Activated CD4-positive, alpha-beta memory T cell treated with anti-CD3 and anti-CD28 coated beads, Interleukin-2, amount 10 ng/mL, durations not matched to agents 7 days and 5 days (primary cell): Measurements from ENCODE around the gene CDK19. TPM values are rescaled to one million over a fixed set of nuclear protein-coding genes. Genes with fewer than 3 reads are reported as not detected.

Source experiments
- CTCF ChIA-PET: fragments of 350-600 bp; sonication (Branson Sonifier 250); formaldehyde crosslinking; loops from one replicate; lab custom pipeline; 2021; ENCODE audit warnings: antibody characterized with exemption, inconsistent platforms; lab: Charles Lee
- POLR2A ChIA-PET: fragments of 350-600 bp; sonication (Branson Sonifier 250); formaldehyde crosslinking; loops from one replicate; lab custom pipeline; 2021; ENCODE audit warnings: antibody characterized with exemption; lab: Charles Lee
- DNase-seq: peaks from one replicate; pipeline ENCODE4 v3.0.0-alpha.2; 2020
- H3K27ac Mint-ChIP-seq: one replicate; pipeline ENCODE4 v1.8.0; 2021; ENCODE audit warnings: mild to moderate bottlenecking, mixed read lengths
- H3K27me3 Mint-ChIP-seq: one replicate; pipeline ENCODE4 v1.8.0; 2021; ENCODE audit warnings: mixed read lengths
- H3K36me3 Mint-ChIP-seq: one replicate; pipeline ENCODE4 v1.8.0; 2021; ENCODE audit warnings: low read depth, mixed read lengths
- H3K4me1 Mint-ChIP-seq: one replicate; pipeline ENCODE4 v1.8.0; 2021; ENCODE audit warnings: mixed read lengths
- H3K4me3 Mint-ChIP-seq: one replicate; pipeline ENCODE4 v1.8.0; 2021; ENCODE audit warnings: mild to moderate bottlenecking, mixed read lengths
- H3K9me3 Mint-ChIP-seq: one replicate; pipeline ENCODE4 v1.8.0; 2021; ENCODE audit warnings: mixed read lengths
- total RNA-seq, 2 experiments: library from RNA; stranded (reverse); gene quantifications; one replicate each; pipeline ENCODE4 v1.2.3, GENCODE V29; 2021

The CDK19 gene
- total RNA-seq, 2 experiments from 2014 or later = 30.8 to 33.2 TPM

DNA sequence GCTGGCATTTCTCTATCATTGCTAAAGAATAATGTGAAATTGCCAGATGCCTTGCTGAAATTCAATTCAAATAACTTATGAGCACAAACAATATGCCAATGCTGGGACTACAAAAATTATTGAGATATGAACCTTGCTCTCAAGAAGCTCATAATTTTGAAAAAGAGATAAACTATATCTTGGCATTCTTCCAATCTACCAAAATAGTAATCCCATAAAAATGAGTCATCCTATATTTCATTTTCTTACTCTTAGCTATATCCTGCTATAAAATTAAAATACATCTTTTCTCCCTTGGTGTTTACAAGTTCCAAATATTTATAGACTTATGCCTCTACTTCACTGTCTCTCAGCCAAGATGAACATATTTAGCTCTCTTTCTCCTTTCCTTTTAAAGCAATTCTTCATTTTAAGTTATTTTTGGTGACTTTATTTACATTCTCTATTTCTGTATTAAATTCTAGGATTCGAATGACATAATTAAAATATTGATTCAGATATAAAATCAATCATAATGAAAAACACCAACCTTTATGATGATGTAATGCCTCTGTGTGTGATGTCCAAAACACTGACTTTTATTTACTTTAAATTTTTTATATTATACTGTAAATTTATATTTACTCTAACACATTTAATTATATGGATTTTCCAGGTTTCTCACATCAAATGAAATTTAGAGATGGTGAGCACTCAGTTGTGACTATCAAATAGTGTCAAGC lies 152.6 kb downstream of the CDK19 start:
- no peak for DNase-seq
- Mint-ChIP-seq H3K36me3 (peaks cover 22% of the 10 kb centered on the region), H3K27me3 (no peaks in the 10 kb centered on the region), H3K4me1 (no peaks in the 10 kb centered on the region), H3K9me3 (no peaks in the 10 kb centered on the region), H3K4me3 (no peak overlapping the region), H3K27ac (no peak overlapping the region)
- ChIA-PET POLR2A (interaction anchor here (0.9 kb wide), 1 partner anchor 212 kb away, joined by 3 read pairs; the partner anchor contains the start of gene AMD1), CTCF (no interaction called here)

DNA sequence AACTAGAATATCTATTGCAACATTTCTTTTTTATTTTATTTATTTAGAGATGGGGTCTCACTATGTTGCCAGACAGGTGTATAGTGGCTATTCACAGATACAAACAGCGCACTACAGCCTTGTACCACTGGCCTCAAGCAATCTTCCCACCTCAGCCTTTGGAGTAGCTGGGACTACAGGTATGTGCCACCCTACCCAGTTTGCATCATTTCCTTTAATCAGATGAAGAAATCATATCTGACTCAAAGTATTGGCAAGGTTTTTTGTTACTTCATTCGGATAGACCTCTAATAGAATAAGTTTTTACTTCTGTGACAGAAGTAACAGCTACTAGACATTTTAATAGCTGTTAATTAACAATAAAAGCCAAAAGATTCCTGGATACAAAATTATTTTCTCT lies 153.9 kb downstream of the CDK19 start:
- Mint-ChIP-seq H3K36me3 (peaks cover 20% of the 10 kb centered on the region), H3K4me3 (no peak overlapping the region), H3K9me3 (no peaks in the 10 kb centered on the region), H3K27me3 (no peaks in the 10 kb centered on the region), H3K27ac (no peak overlapping the region), H3K4me1 (no peaks in the 10 kb centered on the region)
- ChIA-PET CTCF (no interaction called here), POLR2A (no interaction called here)
- DNase-seq = no peak

DNA sequence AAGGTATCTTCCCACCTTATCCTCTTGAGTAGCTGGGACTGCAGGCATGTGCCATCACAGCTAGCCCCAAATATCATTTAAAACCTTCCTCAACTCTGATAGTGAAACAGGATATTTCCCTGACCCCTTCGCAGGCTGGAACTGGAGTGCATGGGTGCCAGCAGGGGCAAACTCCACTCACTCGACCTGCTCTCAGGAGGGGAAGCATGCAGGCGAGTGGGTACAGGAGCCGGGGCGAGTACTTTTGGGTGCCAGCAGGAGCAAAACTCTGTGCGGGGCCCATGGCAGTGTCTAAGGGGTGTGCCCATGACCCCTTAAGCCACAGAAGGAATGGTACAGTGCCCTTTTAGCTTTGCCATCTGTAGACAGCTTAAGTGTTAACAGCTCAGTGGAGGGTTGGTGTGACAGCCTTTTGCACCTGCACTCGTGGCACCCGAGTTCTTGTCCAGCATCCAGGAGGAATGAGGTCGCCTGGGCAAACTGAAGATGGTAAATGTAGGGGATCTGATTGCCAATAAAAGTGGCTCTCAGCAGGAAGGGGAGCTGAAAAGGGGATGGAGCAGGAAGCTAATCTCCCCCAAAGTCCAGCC lies 155.1 kb downstream of the CDK19 start:
- ChIA-PET CTCF (no interaction called here), POLR2A (no interaction called here)
- Mint-ChIP-seq H3K4me1 (no peaks in the 10 kb centered on the region), H3K27ac (no peak overlapping the region), H3K4me3 (no peak overlapping the region), H3K9me3 (no peaks in the 10 kb centered on the region), H3K27me3 (no peaks in the 10 kb centered on the region), H3K36me3 (peaks cover 27% of the 10 kb centered on the region)
- no peak for DNase-seq

DNA sequence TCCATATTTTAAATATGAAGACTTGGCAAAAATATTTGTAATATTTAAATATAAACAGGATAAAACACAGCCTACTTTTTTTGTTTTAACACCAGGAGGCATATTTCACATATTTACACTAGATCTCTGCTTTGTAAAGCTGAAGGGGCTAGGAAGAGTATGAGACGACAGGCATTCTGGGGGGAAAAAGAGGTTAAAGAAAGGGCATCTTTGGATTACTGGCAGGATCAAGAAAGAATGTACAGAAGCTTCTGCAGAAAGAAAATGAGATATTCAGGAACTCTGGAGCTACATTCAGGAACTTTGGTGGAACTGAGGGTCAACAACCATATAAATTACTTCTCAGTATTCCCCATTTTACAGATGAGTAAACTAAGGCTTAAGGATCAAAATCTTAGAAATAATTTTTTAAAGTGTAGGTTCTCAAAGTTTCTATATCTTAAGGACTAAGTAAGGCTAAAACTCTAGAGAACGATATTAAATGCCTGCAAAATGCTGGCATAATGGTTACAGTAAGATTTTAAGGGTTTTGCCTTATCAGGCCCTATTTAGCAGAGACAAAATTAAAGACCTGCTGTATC lies 156.5 kb downstream of the CDK19 start:
- ChIA-PET CTCF (interaction anchor here (1.0 kb wide), 1 partner anchor 220 kb away, joined by 3 read pairs; no protein-coding TSS in a partner anchor), POLR2A (interaction anchor here (0.6 kb wide), 1 partner anchor 292 kb away, joined by 3 read pairs; no protein-coding TSS in a partner anchor)
- peaks cover 6% of the 10 kb centered on the region for H3K4me1 Mint-ChIP-seq
- H3K9me3 Mint-ChIP-seq = no peaks in the 10 kb centered on the region
- H3K27me3 Mint-ChIP-seq = no peaks in the 10 kb centered on the region
- no peak overlapping the region for H3K4me3 Mint-ChIP-seq
- no peak overlapping the region for H3K27ac Mint-ChIP-seq
- DNase-seq = no peak
- peaks cover 21% of the 10 kb centered on the region for H3K36me3 Mint-ChIP-seq

DNA sequence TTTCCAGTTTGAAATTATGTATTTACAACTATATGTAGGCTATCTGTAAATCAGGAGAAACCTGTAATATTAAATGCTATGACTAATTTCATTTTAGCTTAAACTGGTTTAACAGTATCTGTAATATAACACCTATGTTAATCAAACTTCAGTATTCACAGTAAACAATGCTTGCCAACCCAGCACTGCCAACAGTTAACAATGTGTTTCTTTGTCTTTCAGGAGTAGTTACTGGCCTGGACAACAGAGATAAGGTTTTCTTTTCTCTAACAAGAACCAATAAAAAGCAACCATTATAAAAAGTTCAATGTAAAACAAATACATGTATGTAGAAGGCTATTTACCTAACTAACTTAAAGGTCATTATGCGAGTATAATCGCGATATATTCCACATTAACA lies 158.8 kb downstream of the CDK19 start:
- DNase-seq = no peak
- H3K4me3 Mint-ChIP-seq = no peak overlapping the region
- H3K9me3 Mint-ChIP-seq = no peaks in the 10 kb centered on the region
- H3K27ac Mint-ChIP-seq = no peak overlapping the region
- H3K4me1 Mint-ChIP-seq = peaks cover 18% of the 10 kb centered on the region
- CTCF ChIA-PET = no interaction called here
- POLR2A ChIA-PET = no interaction called here
- H3K36me3 Mint-ChIP-seq = peaks cover 21% of the 10 kb centered on the region
- H3K27me3 Mint-ChIP-seq = no peaks in the 10 kb centered on the region

DNA sequence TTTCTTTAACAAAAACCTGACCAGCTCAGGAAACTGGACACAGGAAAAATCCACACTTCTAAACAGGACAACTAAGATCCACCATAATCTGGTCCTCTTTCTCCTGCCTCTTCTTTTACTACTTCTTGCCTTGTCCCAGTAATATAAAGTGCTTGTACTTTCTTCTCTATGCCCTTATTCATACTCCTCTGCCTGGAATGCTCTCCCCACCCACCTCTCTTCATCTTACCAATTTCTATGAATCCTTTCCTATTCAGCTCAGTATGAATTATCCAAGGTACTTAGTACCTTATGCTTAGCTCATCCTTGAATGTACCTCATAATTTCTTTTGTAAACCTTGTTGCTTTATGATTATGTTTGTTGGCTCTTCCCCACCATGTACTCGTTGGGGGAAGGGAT lies 159.4 kb downstream of the CDK19 start:
- Mint-ChIP-seq H3K27ac (no peak overlapping the region), H3K4me1 (peaks cover 19% of the 10 kb centered on the region), H3K27me3 (no peaks in the 10 kb centered on the region), H3K36me3 (peaks cover 21% of the 10 kb centered on the region), H3K9me3 (no peaks in the 10 kb centered on the region), H3K4me3 (no peak overlapping the region)
- ChIA-PET POLR2A (no interaction called here), CTCF (interaction anchor here (1.3 kb wide), 1 partner anchor 11 kb away, joined by 3 read pairs; no protein-coding TSS in a partner anchor)
- DNase-seq = no peak

DNA sequence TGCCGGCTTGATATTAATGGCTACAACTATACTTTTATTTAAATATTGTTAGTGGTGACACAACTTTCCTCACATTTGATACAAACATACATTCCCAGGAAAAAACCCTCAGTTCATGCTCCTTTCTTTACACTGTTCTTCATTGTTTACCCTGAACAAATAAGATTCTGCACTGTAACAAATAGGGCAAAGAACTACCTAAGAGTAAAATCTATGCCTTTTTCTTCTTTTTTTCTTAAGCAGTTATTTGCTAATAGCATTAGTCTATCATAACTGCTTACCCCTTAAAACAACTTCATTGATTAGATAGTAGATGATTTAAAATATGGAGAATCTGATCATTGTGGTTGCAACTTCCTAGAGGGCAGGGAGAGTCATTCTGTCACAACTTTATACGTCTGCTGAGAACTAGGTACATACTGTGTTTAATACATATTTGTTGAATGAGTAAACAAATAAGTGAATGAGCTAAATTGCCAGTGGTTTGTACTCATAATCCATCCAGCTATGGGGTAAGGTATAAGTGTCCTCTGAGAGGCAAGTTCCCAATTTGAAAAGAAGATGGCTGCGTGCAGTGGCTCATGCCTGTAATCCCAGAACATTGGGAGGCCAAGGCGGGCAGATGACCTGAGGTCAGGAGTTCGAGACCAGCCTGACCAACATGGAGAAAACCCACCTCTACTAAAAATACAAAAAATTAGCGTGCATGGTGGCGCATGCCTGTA lies 161.0 kb downstream of the CDK19 start:
- POLR2A ChIA-PET = no interaction called here
- CTCF ChIA-PET = interaction anchor here (1.0 kb wide), 2 partner anchors 28 to 76 kb away, joined by 3 to 4 read pairs; no protein-coding TSS in a partner anchor

DNA sequence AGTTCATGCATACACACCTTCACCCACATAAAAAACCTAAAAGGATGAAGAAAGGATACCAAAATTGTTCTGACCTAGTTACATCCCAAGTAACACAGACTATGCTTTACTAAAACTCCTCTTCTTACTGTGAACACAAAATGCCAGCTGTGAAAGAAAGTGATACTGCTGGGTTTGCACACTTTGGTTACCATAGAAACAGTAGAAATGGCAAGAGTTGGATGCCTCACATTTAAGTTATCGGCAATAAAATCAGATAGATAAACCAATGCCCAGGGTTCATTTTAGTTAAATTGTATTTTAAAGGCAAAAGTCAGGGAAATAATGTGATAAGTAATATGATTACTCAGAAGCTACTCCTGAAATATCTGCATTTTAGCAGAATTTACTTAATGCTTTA lies 161.9 kb downstream of the CDK19 start:
- Mint-ChIP-seq H3K9me3 (no peaks in the 10 kb centered on the region), H3K4me3 (no peak overlapping the region), H3K4me1 (peaks cover 22% of the 10 kb centered on the region), H3K27ac (no peak overlapping the region), H3K27me3 (no peaks in the 10 kb centered on the region), H3K36me3 (peaks cover 18% of the 10 kb centered on the region)
- DNase-seq = no peak
- POLR2A ChIA-PET = no interaction called here
- CTCF ChIA-PET = no interaction called here

More for the DNA sequence above, 161.0 kb downstream of the CDK19 start:
- no peak for DNase-seq
- Mint-ChIP-seq H3K27ac (no peak overlapping the region), H3K27me3 (no peaks in the 10 kb centered on the region), H3K4me3 (no peak overlapping the region), H3K4me1 (peaks cover 20% of the 10 kb centered on the region), H3K36me3 (peaks cover 16% of the 10 kb centered on the region), H3K9me3 (no peaks in the 10 kb centered on the region)

DNA sequence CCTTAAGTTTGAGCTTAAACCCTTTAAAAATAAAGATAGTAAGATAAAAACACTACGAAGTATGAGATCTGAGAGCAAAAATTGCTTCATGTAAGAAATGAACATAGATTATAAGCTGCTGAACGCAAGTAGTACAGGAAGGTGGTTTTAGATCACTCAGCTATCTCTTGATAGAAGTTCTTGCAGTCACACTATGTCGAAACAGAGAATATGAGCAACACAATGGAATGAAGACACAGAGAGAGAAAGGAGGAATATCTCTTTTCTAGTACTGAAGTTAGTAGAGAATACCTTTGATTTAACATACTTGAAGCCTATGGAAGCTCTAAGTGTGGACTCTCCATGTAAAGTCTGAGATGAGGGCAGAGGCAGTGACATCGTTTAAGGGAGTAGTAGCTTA lies 162.7 kb downstream of the CDK19 start:
- POLR2A ChIA-PET = interaction anchor here (1.0 kb wide), 1 partner anchor 163 kb away, joined by 3 read pairs; the partner anchor contains the start of gene CDK19
- H3K4me1 Mint-ChIP-seq = peaks cover 28% of the 10 kb centered on the region

DNA sequence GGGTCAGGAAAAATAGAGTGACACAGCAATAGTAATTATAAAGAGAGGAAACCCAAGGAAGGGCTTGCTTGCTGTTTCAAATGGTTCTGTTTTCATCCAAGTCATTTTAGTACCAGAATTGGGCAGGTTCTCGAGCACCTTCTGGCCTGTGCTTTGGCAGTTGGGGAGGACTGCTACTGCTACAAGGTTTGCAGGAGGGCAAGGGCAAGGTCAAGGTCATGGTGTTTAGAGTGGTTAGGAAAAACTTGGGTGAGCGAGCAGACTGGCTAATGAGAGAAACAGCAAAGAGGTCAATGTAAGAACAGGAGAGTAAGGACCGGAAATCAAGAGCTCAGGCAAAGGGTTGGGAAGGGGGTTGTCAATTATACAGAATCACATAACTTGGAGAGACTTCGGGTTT lies 164.5 kb downstream of the CDK19 start:
- no peaks in the 10 kb centered on the region for H3K27me3 Mint-ChIP-seq
- peaks cover 3% of the 10 kb centered on the region for H3K9me3 Mint-ChIP-seq
- peaks cover 23% of the 10 kb centered on the region for H3K36me3 Mint-ChIP-seq

More for the DNA sequence above, 162.7 kb downstream of the CDK19 start:
- CTCF ChIA-PET = interaction anchor here (0.7 kb wide), 1 partner anchor 30 kb away, joined by 3 read pairs; no protein-coding TSS in a partner anchor
- no peaks in the 10 kb centered on the region for H3K27me3 Mint-ChIP-seq
- H3K27ac Mint-ChIP-seq = no peak overlapping the region
- no peaks in the 10 kb centered on the region for H3K9me3 Mint-ChIP-seq
- H3K4me3 Mint-ChIP-seq = no peak overlapping the region
- H3K36me3 Mint-ChIP-seq = peaks cover 18% of the 10 kb centered on the region
- DNase-seq = no peak

DNA sequence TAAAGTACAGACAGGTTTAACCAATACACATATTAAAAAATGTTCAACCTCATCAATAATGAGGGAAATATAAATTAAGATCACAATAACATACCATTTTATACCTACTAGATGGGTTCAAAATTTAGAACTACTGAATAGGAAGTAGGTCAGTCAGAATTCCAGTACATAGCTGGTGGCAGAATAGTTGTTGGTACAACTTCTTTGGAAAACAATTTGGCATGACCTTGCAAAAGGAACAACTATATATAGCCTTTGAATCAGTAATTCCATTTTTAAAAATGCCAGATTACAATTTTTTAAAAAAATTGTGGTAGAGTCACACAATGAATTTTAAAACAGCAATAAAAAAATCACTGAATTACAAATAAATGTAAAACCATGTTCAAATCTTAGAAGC lies 165.6 kb downstream of the CDK19 start:
- Mint-ChIP-seq H3K4me3 (no peak overlapping the region), H3K36me3 (peaks cover 28% of the 10 kb centered on the region), H3K27me3 (no peaks in the 10 kb centered on the region), H3K27ac (no peak overlapping the region), H3K9me3 (peaks cover 3% of the 10 kb centered on the region), H3K4me1 (peaks cover 37% of the 10 kb centered on the region)
- ChIA-PET CTCF (no interaction called here), POLR2A (no interaction called here)
- no peak for DNase-seq

More for the DNA sequence above, 164.5 kb downstream of the CDK19 start:
- H3K4me3 Mint-ChIP-seq = no peak overlapping the region
- DNase-seq = no peak
- peaks cover 37% of the 10 kb centered on the region for H3K4me1 Mint-ChIP-seq
- CTCF ChIA-PET = no interaction called here
- POLR2A ChIA-PET = no interaction called here
- H3K27ac Mint-ChIP-seq = no peak overlapping the region

DNA sequence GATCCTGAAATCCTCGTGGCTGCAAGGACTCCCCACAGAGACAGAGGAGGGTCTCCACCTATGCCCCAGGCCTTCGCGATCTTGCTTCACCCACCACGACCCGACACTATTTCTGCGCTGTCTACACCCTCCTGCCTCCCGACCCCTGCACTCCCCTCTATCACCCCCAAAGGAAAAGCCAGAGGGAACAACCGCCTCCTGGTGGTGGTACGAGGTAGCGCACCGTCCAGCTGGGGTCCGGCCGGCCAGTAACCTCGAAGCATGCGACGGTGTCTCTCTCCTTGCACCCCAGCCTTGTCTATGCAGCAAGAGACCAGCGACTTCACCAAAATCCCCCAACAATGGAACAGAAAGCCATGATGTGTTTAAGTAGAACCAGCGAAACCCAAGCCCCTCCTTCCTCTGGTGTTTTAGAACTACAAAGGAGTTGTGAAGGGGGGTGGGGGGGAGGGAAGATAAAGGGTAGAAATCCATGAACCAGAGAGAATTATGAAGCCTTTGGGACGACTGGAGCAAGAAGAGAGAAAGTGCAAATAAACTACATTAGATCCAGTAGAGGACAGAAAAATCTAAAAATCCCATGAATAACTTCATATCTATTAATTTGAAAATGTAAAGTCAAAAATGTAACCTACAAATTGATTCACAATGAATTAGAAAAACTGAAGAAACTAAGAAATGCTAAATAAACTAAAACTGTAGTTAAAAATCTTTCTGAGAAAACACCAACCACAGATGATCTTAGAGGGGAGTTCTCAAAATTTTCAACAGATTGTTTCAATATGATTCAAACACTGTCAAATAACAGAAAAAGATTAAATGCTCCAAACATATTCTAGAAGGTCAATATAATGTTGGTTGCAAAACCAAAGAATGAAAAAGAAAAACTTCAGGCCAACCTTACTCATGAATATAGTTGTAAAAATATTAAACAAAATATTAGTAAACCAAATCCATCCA lies 168.0 kb downstream of the CDK19 start:
- Mint-ChIP-seq H3K36me3 (peaks cover 29% of the 10 kb centered on the region), H3K27me3 (no peaks in the 10 kb centered on the region)
- POLR2A ChIA-PET = no interaction called here

More for the DNA sequence above, 168.0 kb downstream of the CDK19 start:
- Mint-ChIP-seq H3K4me1 (peaks cover 23% of the 10 kb centered on the region), H3K9me3 (peaks cover 3% of the 10 kb centered on the region), H3K27ac (peak overlapping the region; percentile 55), H3K4me3 (no peak overlapping the region)
- CTCF ChIA-PET = no interaction called here
- DNase-seq = no peak
